Iris pigment epithelial cell (primary cell): Measurements from ENCODE around the gene MTURN.
"Not testable (repeated sequence)": the region's sequence is repeated elsewhere in the genome, so short reads cannot be mapped to it uniquely, and the experiment has no call there.

Experiments used
- DNase-seq: peaks from one replicate; pipeline ENCODE4 v3.0.0-alpha.2; 2011; ENCODE audit warnings: low read depth

The MTURN gene

DNA sequence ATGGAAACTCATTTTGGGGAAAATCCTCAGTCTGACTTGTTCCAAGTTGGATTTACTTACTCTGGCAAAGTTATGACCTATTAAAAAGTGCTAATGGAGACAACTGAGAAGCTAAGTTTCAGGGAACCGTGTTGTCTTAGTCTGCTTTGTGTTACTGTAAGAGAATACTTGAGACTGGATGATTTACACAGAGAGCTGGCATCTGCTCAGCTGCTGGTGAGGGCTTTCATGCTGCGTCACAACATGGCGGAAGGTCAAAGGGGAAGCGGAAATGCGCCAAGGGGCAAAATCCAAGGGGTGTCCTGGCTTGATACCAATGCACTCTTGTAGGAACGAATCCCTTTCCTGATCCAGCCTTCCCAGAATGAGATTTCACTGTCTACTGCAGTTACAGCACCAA, 46.4 kb downstream of the MTURN start:
- no peak for DNase-seq

DNA sequence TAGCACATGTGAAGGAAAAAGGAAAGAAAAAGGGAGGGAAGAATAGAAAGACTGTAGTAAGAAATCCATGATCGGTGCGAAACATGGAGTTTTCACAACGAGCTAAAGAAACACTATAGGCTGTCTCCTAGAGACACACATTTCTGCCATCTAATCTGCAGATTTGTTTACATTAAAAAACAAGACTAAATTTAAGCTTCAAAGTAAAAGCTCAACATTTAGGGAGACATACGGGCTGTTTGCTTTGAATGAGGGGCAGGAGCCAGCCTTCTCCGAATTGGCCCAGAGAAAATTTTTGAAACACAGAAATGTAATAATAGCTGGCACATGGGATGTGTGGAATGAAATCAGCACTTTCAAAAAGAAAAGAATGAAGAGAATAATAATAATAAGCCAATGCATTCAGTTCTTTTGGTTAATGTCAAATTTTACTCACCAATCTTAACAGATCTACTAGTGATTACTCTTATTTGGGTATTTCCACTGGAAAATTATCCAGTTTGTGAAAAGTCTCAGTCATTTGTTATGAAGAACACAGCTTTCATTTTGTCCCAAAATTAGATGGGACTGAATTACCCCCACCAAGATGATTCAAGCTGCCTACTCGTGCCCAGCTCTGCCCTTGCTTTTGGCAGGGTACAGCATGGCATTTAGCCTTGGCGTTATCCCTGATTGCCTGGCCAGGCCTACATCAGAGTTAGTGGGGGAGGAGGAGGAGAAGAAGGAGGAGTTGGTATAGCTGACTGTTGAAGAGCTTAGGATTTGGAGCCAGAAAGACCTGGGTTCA, 47.1 kb downstream of the MTURN start:
- no peak for DNase-seq

DNA sequence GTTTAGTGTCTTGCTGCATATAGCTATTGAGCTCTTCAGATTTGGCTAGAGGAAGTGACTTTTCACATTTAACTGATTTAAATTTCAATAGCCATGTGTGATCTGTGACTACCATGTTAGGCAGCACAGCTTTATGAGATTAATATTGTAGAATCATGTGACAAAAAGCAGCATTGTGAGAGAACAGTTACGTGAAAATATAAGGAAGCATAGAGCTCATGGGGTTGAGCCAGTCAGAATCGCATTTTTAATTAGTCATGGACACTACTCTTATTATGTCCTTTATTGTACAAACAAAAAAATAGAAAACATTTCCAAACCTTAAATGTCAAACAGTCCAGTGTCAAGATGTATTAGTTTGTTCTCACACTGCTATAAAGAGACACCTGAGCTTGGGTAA, 48.0 kb downstream of the MTURN start:
- DNase-seq: no peak

DNA sequence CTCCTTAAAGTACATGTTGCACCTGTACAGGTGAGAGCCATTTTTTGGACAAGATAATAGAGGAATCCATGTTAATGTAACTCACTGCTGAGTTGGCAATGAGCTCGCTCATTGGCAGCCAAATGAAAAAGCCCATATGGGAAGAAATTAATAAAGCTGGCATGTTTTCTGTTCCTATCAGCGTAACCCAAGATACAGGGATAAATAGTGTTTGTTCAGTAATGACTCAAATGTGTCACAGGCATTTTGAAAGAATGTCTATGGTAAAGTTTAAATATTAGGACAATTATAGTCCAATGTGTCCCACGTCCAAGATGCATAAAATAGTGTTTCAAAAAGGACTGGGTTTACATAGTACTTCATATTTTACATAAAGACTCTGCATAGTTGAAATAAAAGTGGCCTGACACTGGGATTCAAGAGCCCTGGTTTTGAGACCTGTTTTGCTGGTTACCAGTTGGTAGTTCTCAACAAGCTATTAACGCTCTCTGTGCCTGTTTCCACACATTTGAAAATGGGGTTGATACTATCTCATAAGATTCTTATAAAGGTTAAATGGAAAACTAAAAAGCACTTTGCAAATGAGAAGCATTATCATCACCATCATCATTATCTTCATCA, 49.1 kb downstream of the MTURN start:
- no peak for DNase-seq

- DNase-seq: no peak
These were observed 50.2 kb downstream of the MTURN start for GRCh38 chr7:30184791-30185487.

DNA sequence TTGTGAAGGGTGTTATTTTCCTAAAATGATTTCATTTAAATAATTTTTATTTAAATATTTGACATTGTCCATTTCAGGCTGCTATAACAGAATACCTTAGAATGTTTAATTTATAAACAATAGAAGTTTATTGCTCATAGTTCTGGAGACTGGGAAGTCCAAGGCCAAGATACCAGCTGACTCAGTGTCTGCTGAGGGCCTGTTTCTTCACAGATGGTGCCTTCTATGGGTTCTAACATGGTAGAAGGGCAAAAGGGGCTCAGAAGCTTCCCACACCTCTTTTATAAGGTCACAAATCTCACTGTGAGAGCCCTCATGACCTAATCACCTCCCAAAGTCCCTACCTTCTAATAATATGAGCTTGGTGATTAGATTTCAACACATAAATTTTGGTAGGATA, 50.7 kb downstream of the MTURN start:
- DNase-seq: no peak

- no peak for DNase-seq
These were observed 51.9 kb downstream of the MTURN start for GRCh38 chr7:30186725-30187124.

GRCh38 chr7:30187513-30187912, 52.7 kb downstream of the MTURN start:
- no peak for DNase-seq

GRCh38 chr7:30188381-30188780, 53.6 kb downstream of the MTURN start:
- DNase-seq: not testable (repeated sequence)

DNA sequence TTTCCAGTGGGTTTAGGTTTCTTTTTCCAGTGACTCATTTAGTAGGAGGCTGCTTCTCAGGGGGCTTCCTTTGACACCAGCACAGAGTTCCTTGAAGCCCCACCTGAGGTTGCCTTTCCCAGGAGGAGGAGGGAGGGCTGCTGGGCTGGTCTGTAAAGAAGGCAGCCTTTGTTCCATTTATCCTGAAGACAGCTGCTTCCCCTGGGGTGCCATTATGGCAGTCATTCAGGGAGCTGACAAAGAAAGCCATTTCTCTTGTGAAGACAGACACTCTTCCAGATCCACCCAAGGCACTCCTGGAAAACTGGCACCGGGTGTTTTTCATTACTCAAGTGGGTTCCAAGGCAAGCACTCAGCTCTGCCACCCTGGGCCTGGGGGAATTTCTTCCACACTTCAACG, 54.0 kb downstream of the MTURN start:
- no peak for DNase-seq

DNA sequence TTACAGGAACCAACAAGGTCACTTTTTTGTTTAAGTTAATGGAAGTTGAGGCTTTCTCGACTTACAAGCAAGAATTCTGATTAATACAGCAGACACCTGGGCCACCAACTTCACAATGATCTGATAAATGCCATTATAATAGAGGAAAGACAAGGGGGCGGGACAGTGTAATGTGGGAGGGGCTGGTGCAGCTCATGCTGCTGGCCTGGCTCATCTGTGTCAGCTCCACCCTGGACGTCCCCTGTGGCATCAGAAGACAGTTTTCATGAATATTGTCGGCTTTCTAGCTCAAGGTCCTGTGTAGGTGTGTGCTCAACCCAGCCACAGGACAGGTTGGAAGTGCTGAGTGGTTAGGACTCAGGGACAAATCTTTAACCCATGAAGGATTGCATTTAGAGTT, 57.0 kb downstream of the MTURN start:
- DNase-seq: no peak

DNA sequence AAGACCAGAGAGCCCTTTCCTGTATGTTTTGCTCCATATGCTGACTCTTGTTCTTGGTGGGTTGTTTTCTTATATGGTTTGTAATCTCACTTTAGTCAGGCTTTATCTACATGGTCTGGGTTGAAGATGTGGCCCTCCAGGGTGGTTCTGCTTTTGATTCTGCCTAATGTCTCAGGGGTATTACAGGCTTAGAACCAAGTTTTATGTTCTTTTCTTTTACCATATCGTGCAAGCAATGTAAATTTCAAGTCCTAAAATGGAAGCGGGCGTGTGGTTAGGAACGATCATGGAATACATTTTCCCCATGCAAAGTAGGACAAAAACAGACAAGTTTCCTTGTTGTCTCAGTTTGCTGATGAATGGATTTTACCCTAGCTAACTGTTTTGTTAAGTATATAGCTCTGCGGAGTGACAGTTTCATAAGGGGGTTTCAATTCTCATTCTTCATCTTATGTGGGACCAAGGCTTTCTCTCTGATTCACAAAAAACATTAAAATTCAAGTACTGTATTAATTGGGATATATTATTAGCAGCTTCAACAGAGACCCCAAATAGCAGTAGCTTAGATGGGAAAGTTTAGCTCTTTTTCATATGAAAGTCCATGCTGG, 58.7 kb downstream of the MTURN start:
- DNase-seq: no peak

DNA sequence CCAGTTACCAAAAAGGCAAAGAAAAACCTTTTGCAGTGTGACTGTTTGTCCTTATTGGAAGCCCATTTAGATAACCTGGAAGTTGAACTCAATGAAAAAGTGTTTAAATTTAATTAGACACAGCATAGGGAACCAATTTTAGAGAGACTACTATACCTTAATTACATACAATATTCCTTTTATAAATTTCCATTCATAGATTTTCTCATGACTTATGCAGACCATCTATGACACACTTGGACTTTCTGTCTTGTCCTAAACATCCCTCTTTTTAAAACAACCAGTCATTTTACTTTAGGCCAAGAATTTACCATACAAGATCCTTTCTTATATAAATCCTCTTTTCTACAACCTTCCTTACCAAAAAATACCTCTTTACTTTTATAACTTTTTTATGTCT, 61.6 kb downstream of the MTURN start:
- no peak for DNase-seq

DNA sequence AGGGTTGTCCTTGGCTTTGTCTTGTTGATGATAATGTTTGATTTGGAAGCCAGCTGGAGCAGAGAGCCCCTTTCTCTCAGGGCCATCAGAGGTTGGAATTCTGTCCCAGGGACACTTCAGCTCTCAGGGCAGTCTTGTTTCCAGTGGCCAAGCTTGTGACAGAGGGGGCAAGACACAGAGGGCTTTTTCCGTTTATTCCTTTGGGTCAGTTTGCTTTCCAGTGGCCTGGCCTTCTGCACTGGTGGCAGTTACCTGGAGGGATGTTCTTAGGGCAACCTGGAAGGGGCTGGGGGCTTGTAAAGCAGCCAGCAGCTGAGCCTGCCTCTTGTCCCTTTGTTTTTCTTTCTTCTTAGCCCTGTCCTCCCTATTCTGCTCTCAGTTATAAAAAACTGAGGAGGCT, 62.7 kb downstream of the MTURN start:
- no peak for DNase-seq

- no peak for DNase-seq
These were observed 64.5 kb downstream of the MTURN start for GRCh38 chr7:30199271-30199670.

GRCh38 chr7:30200591-30200990, 65.8 kb downstream of the MTURN start:
- DNase-seq: no peak

GRCh38 chr7:30201161-30201666, 66.4 kb downstream of the MTURN start:
- DNase-seq: no peak

DNA sequence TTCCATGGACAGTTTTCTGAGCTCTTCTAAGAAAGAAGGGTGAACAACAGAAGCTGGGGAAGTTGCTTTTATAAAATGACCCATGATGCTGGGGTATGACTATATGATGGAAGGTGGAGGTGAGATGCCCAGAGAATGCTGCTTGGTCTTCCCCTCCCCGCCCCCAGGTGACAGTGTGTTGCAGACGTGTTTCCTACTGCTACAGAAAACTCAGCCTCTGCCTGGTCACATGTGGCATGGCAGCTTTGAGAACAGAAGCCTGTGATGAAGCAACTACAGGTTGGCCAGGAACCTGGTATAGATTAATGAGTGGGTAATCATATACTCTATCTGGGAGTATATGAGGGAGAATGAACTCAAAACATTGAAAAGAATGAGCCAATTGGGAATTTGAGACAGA, 67.1 kb downstream of the MTURN start:
- DNase-seq: no peak

GRCh38 chr7:30202671-30203070, 67.9 kb downstream of the MTURN start:
- DNase-seq: no peak

DNA sequence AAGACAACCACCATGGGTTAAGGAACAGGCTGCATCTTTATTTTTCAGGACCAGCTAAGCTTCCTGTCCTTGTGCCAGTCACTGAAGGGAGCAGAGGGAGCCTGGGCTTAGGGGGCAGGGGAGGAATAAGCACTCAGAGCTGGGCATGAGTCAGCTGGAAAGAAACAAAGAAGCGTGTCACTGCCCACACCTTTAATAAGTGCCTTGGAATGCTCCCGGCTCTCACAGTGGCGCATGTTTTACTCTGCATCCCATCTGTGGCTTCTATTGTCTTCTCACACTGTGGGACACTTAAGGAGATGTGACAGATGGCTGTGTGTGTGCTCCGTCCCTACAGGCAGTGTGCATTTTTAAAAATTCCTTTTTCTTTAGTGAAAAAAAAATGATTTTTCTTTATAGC, 71.7 kb downstream of the MTURN start:
- peak; percentile 27 for DNase-seq

DNA sequence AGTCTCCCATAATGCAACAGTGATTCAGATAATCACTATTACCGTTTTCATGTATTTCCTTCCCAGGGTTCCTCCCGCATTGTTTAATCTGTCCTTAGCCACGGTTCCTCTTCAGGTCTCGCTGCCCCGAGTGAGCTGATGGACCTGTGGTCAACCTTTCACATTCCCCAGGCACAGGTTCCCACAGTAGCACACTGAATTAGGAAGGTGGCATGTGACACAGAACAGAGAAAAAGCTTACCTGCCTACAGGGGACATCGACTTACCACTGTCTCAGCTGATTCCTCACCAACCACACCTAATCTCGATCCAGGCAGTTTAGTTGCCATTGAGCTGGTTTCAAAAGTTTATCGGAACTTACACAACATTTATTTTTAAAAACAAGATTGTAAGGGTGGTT, 72.2 kb downstream of the MTURN start:
- no peak for DNase-seq

DNA sequence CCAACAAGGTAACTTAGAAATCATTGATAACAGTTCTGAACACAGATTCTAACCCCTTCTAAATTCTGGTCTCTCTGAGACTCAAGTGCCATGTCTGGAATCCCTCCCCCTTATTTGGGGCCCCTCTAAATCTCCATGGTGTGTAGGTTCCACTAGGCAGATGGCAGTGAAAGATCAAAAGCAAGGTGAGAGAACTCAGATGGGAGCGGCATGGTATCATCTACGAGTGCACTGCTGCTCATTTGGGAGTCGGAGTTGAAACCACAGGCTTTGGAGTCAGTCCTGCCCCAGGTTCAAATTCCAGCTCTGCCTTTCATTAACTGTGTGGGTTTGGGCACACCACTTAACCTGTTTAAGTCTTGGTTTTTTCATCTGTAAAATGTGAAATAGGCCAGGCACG, 72.6 kb downstream of the MTURN start:
- no peak for DNase-seq

DNA sequence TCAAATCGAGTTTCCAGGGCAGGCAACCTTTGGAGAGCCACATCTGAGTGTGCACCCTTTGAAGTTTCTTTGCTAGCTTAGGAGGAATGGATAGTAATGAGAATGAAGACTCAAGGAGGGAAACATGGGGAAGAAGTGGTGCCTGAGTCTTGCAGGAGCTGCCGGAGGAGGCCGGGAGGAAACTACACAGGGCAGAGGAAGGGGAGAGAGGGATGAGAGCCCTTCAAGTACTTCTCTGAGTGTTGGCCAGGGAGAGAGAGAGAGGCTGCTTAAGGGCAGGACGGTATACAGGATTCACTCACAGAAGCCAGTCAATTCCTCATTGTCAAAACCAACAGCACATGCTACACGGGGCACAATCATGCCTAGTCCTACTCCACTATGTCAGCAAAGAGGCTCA, 75.2 kb downstream of the MTURN start:
- no peak for DNase-seq
